ENCODE data around the gene SORCS2.

- TF ChIP-seq MAX (IDR thresholded peaks at IDR 0.05; ENCODE audit: low read depth) = no peak
- no peak for TF ChIP-seq RFX5 (IDR thresholded peaks at IDR 0.05; ENCODE audit: low read length)
Measured at GRCh38 chr4:7535619-7536018, 343.3 kb downstream of the SORCS2 start.

All from SK-N-SH (cell line).